Neutrophil (primary cell): Measurements from ENCODE around the gene SNX24.
"Not testable (repeated sequence)": the region's sequence is repeated elsewhere in the genome, so short reads cannot be mapped to it uniquely, and the experiment has no call there.

Experiments
- H3K27ac ChIP-seq: fragments of 200-600 bp; sonication (generic); 2 replicates; pipeline ENCODE4 v1.5.1; 2016; ENCODE audit warnings: mild to moderate bottlenecking, moderate library complexity
- H3K27me3 ChIP-seq: fragments of 200-600 bp; sonication (generic); 2 replicates; pipeline ENCODE4 v1.6.0; 2016; ENCODE audit warnings: mild to moderate bottlenecking
- H3K36me3 ChIP-seq: fragments of 200-600 bp; sonication (generic); 2 replicates; pipeline ENCODE4 v1.5.1; 2017
- H3K4me1 ChIP-seq, 2 experiments: fragments of 200-600 bp in 1 of 2; sonication (generic) in 1 of 2; 1 replicate in 1 of 2; 2 replicates in 1 of 2; pipeline versions ENCODE4 v1.5.1 to v1.6.1; 2013 to 2016; ENCODE audit warnings: low read depth in 1 of 2, low read length in 1 of 2, mild to moderate bottlenecking in 1 of 2, moderate library complexity in 1 of 2; ENCODE audit not compliant: control insufficient read depth in 1 of 2, insufficient read depth in 1 of 2
- H3K4me3 ChIP-seq, 2 experiments: fragments of 200-600 bp in 1 of 2; sonication (generic) in 1 of 2; 1 replicate in 1 of 2; 2 replicates in 1 of 2; pipeline ENCODE4 v1.5.1; 2013 to 2016; ENCODE audit warnings: low read depth in 1 of 2, low read length in 1 of 2, mild to moderate bottlenecking in 1 of 2, moderate library complexity in 1 of 2
- H3K9me3 ChIP-seq: fragments of 200-600 bp; sonication (generic); 2 replicates; pipeline ENCODE4 v1.5.1; 2016
- TF ChIP-seq, protein P1 (sequence below): fragments of 200-600 bp; sonication (generic); IDR thresholded peaks from 2 replicates; pipeline ENCODE4 v1.5.1; 2016; ENCODE audit warnings: antibody characterized with exemption

SNX24 gene

DNA sequence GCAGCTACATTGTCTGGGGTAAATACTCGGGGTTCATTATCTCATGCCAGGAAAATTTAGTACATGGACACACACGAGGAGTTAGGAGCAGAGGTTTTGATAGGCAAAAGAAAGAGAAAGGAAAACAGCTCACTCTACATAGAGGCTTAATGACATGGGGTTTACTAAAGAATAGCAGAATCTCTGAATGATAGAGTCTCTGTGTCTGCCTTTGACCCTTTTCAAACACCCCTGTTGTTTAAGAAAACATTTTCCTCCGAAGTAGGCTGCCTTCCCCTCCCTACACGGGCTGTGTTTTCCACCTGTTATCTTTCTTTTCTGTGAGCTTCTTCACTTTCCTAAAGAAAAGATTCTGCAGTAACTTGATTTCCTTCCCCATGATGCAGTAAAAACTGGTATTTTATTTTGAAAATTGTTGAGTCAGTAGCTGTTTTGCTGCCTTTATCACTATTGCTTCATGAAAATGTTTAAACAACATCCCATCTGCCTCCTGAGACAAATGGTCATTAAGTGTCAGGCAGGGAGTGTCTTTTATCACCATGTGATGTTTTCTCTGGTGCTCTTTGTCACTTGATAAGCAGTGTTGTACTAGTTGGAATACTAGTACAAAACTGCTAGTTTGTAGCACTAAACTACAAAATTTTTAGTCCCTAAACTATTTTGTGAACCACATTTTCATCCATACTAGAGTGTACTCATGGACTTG lies 114.5 kb downstream of the SNX24 start:
- Histone ChIP-seq H3K36me3 (no peaks in the 10 kb centered on the region), H3K27me3 (no peaks in the 10 kb centered on the region), H3K27ac (no peak overlapping the region), H3K4me1 (no peaks in the 10 kb centered on the region), H3K4me3 (no peak overlapping the region), H3K9me3 (no peaks in the 10 kb centered on the region)
- TF ChIP-seq, protein P1, sequence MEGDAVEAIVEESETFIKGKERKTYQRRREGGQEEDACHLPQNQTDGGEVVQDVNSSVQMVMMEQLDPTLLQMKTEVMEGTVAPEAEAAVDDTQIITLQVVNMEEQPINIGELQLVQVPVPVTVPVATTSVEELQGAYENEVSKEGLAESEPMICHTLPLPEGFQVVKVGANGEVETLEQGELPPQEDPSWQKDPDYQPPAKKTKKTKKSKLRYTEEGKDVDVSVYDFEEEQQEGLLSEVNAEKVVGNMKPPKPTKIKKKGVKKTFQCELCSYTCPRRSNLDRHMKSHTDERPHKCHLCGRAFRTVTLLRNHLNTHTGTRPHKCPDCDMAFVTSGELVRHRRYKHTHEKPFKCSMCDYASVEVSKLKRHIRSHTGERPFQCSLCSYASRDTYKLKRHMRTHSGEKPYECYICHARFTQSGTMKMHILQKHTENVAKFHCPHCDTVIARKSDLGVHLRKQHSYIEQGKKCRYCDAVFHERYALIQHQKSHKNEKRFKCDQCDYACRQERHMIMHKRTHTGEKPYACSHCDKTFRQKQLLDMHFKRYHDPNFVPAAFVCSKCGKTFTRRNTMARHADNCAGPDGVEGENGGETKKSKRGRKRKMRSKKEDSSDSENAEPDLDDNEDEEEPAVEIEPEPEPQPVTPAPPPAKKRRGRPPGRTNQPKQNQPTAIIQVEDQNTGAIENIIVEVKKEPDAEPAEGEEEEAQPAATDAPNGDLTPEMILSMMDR, result no peak

DNA sequence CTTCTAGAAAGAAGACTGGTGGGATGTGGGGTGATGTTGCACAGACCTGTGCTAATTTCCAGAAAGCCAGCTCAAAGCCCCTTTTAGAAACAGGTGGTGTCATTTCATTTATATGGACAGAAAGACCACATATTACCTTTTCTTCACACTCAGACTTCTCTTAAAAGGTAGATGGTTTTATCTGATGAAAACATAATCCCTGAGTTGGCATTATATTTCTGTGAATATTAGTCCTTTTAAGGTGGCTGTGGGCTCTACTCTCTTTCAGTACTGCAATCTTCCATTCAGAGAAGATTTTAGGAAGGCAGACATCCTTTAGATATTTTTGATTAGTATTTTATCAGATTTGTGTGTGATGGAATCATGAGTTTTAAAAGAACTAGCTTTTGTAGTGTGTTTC lies 117.9 kb downstream of the SNX24 start:
- TF ChIP-seq, protein P1, result no peak
- no peak overlapping the region for H3K27ac ChIP-seq
- H3K36me3 ChIP-seq, result no peaks in the 10 kb centered on the region
- no peaks in the 10 kb centered on the region for H3K4me1 ChIP-seq
- H3K9me3 ChIP-seq, result no peaks in the 10 kb centered on the region
- no peaks in the 10 kb centered on the region for H3K27me3 ChIP-seq
- H3K4me3 ChIP-seq, result no peak overlapping the region

DNA sequence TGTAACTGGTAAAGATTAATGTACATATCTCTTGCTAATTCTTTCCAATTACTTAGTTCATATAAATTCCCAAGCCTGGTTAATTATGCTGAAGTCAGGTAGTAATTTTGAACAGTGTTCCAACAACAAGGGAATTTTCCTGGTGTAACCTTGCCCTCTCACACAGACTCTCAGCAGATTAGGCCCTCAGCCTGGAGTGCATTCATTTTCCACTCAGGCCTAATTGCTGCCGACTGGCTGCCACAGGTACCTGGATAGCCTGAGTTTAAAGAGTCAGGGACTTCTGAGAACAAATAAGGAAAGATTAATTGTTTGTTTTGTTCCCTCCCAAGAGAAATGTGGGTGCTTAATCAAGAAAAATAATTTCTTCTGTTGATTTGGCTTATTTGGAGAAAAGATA lies 119.7 kb downstream of the SNX24 start:
- H3K27me3 ChIP-seq, result no peaks in the 10 kb centered on the region
- TF ChIP-seq, protein P1, result no peak
- no peak overlapping the region for H3K4me3 ChIP-seq

DNA sequence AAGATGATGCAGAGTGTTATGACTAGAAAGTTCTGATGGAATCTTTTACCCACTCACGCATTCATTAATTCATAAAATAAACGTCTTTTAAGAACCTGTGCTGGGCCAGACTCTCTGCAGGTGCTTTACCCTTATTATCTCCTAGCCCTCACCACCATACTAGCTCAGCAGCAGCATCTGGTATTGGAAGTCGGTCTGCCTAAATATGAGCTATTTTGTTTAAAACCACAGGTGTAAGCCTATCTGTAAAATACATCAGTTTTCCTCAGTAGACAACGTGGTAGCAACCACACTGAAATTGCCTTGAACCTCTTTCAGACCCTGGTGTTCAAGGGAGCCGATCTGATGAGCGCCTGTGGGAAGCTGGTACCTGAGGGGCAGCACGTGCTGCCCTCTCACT lies 121.7 kb downstream of the SNX24 start:
- TF ChIP-seq, protein P1, result no peak
- Histone ChIP-seq H3K36me3 (no peaks in the 10 kb centered on the region), H3K27ac (no peak overlapping the region), H3K4me1 (no peaks in the 10 kb centered on the region), H3K27me3 (no peaks in the 10 kb centered on the region), H3K9me3 (no peaks in the 10 kb centered on the region), H3K4me3 (no peak overlapping the region)

More for the DNA sequence above, 119.7 kb downstream of the SNX24 start:
- no peaks in the 10 kb centered on the region for H3K9me3 ChIP-seq
- H3K36me3 ChIP-seq, result no peaks in the 10 kb centered on the region
- no peaks in the 10 kb centered on the region for H3K4me1 ChIP-seq
- H3K27ac ChIP-seq, result no peak overlapping the region

DNA sequence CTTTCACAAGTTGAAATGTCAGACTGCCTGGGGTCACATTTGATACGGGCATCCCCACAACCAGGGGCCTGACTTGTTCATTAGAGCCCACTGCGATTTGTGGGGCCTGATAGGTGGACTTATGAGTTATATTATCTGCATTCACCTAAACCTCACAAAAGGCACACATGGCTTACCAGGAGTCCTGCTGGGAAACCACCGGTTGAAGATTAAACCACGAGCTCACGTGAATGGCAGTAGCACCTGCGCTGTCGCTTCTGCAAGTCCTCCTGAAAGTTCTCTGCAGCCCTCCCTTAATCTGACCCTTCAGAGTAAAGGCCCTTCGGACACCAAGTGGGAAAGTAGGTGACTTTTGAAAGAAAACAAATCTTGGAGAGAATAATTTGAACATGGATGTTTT lies 122.2 kb downstream of the SNX24 start:
- Histone ChIP-seq H3K27me3 (no peaks in the 10 kb centered on the region), H3K4me3 (no peak overlapping the region), H3K36me3 (no peaks in the 10 kb centered on the region), H3K27ac (no peak overlapping the region), H3K9me3 (no peaks in the 10 kb centered on the region), H3K4me1 (no peaks in the 10 kb centered on the region)
- TF ChIP-seq, protein P1, result no peak

- not testable (repeated sequence) for H3K4me1 ChIP-seq, H3K4me3 ChIP-seq, H3K36me3 ChIP-seq, H3K27me3 ChIP-seq, H3K9me3 ChIP-seq, H3K27ac ChIP-seq
Measured at GRCh38 chr5:122968056-122968455, 122.6 kb downstream of the SNX24 start.
